Measurements from ENCODE around the gene PLCH1. TPM values are rescaled to one million over a fixed set of nuclear protein-coding genes. Genes with fewer than 3 reads are reported as not detected.

PLCH1 gene, protein sequence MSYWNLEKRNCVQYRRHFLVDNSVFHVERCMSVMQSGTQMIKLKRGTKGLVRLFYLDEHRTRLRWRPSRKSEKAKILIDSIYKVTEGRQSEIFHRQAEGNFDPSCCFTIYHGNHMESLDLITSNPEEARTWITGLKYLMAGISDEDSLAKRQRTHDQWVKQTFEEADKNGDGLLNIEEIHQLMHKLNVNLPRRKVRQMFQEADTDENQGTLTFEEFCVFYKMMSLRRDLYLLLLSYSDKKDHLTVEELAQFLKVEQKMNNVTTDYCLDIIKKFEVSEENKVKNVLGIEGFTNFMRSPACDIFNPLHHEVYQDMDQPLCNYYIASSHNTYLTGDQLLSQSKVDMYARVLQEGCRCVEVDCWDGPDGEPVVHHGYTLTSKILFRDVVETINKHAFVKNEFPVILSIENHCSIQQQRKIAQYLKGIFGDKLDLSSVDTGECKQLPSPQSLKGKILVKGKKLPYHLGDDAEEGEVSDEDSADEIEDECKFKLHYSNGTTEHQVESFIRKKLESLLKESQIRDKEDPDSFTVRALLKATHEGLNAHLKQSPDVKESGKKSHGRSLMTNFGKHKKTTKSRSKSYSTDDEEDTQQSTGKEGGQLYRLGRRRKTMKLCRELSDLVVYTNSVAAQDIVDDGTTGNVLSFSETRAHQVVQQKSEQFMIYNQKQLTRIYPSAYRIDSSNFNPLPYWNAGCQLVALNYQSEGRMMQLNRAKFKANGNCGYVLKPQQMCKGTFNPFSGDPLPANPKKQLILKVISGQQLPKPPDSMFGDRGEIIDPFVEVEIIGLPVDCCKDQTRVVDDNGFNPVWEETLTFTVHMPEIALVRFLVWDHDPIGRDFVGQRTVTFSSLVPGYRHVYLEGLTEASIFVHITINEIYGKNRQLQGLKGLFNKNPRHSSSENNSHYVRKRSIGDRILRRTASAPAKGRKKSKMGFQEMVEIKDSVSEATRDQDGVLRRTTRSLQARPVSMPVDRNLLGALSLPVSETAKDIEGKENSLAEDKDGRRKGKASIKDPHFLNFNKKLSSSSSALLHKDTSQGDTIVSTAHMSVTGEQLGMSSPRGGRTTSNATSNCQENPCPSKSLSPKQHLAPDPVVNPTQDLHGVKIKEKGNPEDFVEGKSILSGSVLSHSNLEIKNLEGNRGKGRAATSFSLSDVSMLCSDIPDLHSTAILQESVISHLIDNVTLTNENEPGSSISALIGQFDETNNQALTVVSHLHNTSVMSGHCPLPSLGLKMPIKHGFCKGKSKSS (N-terminal part only)
- 0.13 and 0.26 TPM in 2 replicates for total RNA-seq

GRCh38 chr3:155744626-155745324 is at the start of gene PLCH1:
Gene PLCH1 (minus strand): TSS chr3:155745071. CDS start chr3:155704224, 40,847 bp downstream.
- peak; percentile 20 for DNase-seq (ENCODE audit: low read depth)
- no peaks in the 10 kb centered on the region for H3K36me3 ChIP-seq (ENCODE audit: control insufficient read depth, insufficient read depth, low read length)
- H3K27me3 ChIP-seq (ENCODE audit: control insufficient read depth, insufficient read depth, low read length): peaks cover 14% of the 10 kb centered on the region
- no peak for FAIRE-seq
- no peak for TF ChIP-seq CTCF (IDR thresholded peaks at IDR 0.05; ENCODE audit: insufficient read depth, low read length, severe bottlenecking)
- H3K4me3 ChIP-seq (ENCODE audit: low read depth, low read length): peak within 1 kb of the TSS; percentile 43

DNA sequence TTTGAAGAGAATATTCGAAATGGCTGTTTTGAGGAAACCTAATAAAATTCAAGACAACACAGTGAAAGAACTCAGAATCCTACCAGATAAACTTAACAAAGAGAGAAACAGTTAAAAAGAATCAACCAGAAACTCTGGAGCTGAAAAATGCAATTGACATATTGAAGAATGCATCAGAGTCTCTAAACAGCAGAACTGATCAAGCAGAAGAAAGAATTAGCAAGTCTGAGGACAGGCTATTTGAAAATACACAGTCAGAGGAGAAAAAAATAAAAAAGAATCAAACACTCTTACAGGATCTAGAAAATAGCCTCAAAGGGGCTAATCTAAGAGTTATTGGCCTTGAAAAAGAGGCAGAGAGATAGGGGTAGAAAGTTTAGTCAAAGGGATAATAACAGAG is 47.7 kb upstream of the PLCH1 start:
- no peaks in the 10 kb centered on the region for H3K36me3 ChIP-seq (ENCODE audit: control insufficient read depth, insufficient read depth, low read length)
- FAIRE-seq (no peak), DNase-seq (ENCODE audit: low read depth) (no peak)
- no peak for TF ChIP-seq CTCF (IDR thresholded peaks at IDR 0.05; ENCODE audit: insufficient read depth, low read length, severe bottlenecking)
- no peaks in the 10 kb centered on the region for H3K27me3 ChIP-seq (ENCODE audit: control insufficient read depth, insufficient read depth, low read length)
- H3K4me3 ChIP-seq (ENCODE audit: low read depth, low read length): no peak overlapping the region

DNA sequence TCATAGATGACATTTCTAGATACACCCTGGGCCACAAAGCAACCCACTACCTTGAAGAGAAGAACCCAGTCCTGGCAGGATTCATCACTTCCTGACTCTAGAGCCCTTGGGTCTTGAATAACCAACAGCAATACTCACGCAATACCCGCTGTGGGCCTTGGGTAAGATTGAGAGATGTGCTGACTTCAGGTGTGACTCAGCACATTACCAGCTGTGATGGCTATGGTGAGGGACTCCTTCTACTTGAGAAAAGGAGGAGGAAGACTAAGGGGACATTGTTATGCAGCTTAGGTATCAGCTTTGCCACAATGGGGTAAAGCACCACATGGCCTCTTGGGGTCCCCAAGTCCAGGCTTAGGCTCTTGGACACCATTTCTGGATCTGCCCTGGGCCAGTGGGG is 46.3 kb upstream of the PLCH1 start:
- Histone ChIP-seq H3K36me3 (ENCODE audit: control insufficient read depth, insufficient read depth, low read length) (no peaks in the 10 kb centered on the region), H3K27me3 (ENCODE audit: control insufficient read depth, insufficient read depth, low read length) (no peaks in the 10 kb centered on the region), H3K4me3 (ENCODE audit: low read depth, low read length) (no peak overlapping the region)
- FAIRE-seq (no peak), DNase-seq (ENCODE audit: low read depth) (peak; percentile 45)
- TF ChIP-seq CTCF (IDR thresholded peaks at IDR 0.05; ENCODE audit: insufficient read depth, low read length, severe bottlenecking): no peak

DNA sequence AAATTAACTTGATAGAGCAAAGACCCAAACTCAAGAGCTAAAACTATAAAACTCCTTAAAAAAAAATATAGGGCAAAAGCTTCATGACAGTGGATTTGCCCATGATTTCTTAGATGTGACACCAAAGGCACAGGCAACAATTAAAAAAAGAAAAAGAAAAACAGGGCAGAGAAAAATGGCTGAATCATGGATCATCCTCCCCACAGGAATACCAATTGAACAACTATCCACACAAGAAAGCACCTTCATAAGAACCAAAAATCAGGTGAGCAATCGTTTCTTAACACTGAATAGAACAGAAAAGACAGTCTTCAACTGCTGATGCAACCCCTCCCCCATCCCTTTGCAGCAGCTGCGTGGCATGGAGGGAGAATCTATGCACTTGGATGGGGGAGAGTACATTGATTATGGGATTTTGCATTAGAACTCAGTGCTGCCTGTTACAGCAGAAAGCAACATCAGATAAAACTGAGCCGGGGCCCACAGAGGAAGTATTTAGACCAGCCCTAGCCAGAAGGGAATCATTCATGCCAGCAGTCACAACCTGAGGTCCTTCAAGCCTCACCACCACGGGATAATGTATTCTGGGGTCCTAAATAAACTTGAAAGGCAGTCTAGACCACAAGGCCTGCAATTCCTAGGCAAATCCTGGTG is 45.5 kb upstream of the PLCH1 start:
- FAIRE-seq (no peak), DNase-seq (ENCODE audit: low read depth) (no peak)
- Histone ChIP-seq H3K4me3 (ENCODE audit: low read depth, low read length) (no peak overlapping the region), H3K27me3 (ENCODE audit: control insufficient read depth, insufficient read depth, low read length) (no peaks in the 10 kb centered on the region), H3K36me3 (ENCODE audit: control insufficient read depth, insufficient read depth, low read length) (no peaks in the 10 kb centered on the region)
- TF ChIP-seq CTCF (IDR thresholded peaks at IDR 0.05; ENCODE audit: insufficient read depth, low read length, severe bottlenecking): no peak

Measured in bronchial epithelial cell (primary cell).